ENCODE measurements around the gene STAMBP.
"Not testable (repeated sequence)": the region's sequence is repeated elsewhere in the genome, so short reads cannot be mapped to it uniquely, and the experiment has no call there.

Gene STAMBP

GRCh38 chr2:73888388-73888787, 59.6 kb downstream of the STAMBP start:
- DNase-seq, result no peak

DNA sequence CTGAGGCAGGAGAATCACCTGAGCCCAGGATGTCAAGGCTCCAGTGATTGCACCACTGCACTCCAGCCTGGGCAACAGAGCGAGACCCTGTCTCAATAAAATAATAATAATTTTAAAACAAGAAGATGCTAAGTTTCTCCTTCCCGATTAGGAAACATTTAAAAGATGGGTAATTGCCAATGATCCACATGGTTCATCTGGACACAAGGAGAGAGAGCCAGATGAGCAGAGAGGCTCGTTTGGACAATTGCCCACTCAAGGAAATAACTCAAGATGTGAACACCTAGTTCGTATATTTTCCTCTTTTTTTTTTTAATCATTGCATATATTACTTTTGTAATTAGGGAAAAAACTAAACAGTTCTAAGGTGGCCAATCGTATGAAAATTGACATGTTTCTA, 60.4 kb downstream of the STAMBP start:
- DNase-seq, result no peak

DNA sequence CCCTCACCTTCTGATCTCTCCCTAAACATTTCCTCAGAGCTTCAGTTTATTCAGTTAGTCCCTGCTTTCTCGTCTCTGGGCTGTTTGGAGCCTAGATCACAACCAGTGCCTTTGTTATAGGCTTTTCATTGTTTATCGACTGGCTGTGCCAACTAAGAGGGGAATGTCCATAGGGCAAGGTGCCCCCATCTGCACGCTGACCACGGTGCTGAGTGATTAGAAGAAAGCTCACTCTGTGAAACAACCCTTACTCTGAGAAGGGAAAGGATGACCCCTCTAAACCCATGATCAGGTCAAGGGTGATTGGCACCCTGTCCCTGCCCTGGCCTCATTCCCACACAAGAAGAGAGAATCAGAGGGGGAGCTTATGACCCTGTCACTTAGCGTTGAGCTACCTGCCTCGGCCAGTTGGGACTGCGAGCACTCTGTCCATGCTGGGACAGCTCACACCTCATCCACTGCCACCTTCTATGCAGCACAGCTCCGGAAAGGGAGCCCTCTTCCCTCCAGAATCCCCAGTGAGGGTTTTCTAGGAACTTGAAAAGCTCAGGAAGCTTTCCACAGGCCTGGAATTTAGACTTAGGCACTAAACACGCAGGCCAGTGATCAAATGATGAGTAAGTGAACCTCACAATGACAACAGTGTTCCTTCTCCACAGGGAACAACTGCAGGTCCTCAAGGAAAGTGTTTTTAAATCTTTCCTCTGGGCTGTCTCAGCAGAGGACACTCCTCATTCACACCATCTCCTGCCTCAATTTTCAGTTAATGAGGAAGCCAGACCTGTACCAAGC, 61.7 kb downstream of the STAMBP start:
- no peak for DNase-seq

- DNase-seq, result no peak
These were observed 62.6 kb downstream of the STAMBP start for GRCh38 chr2:73891276-73891901.

DNA sequence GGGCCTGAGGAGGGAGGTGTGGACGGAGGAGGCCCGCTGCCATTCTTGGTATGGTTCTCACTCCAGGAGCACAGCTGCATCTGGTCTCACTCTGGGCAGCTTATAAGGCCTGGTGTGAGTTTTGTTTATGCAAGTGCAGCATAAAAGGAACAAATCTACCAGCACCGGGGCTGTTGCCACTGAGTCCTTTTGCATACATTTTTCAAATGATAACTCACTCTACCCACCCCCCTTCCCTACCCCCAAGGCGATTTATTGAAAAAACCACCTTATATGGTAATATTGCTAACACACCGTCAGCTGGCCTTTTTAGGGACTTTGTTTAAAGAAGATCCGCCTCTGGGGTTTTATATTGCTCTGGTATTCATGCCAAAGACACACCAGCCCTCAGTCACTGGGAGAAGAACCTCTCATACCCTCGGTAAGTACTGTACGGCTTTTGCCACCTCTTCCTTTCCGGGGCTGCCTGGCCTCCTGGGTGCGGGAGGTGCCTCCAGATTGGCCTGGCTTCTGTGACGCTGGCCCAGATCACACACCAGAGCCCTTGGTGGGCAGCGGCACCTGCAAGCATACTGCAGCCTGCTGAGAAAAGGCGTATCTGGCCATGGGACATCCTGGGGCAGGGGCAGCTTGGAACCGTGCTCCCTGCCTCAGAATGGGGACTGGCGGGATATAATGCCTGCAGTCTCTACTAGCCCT, 64.0 kb downstream of the STAMBP start, which contains the start of gene ACTG2:
Gene ACTG2 (plus strand): TSS at position 378 of the 699 bp plus-strand sequence. CDS start 8,304 bp downstream, outside the sequence.
- no peak for DNase-seq

- no peak for DNase-seq
These were observed 65.2 kb downstream of the STAMBP start for GRCh38 chr2:73893764-73894474.

DNA sequence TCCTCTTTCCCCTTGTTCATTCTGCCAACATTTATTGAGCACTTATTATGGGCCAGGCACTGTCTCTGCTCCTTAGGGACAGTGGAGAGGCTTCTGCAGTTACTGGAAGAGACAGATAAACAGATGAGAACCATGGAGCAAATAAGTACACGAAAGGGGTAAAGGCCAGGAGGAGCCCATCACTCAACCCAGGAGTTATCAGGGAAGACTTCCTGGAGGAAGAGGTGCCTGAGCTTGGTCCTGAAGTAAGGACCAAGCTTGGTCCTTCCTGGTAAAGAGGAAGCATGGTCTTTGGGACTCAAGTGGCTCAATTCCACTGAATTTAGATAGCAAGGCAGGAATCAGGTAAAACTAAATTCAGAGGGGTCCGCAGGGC, 65.7 kb downstream of the STAMBP start:
- no peak for DNase-seq

- DNase-seq, result no peak
These were observed 66.1 kb downstream of the STAMBP start for GRCh38 chr2:73894877-73895276.

DNA sequence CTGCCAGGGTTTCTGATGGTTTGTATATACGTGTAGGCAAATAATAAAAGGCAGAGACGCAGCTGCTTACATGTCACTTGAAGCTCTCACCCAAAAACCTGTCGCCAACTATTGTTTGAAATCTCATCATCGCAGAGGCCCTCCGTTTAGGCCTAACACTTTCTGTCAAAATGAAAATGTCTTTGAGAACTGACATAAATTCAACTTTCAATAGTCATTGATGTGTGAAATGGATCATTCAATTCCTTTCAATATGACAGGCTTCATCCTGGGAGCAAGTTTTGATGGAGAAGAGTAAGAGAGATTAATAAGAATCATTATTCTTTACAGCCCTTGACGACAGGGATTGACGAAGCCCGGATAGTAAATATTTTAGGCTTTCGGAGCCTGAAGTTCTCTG, 66.7 kb downstream of the STAMBP start:
- DNase-seq, result no peak

GRCh38 chr2:73896362-73897239, 67.8 kb downstream of the STAMBP start:
- DNase-seq, result no peak

DNA sequence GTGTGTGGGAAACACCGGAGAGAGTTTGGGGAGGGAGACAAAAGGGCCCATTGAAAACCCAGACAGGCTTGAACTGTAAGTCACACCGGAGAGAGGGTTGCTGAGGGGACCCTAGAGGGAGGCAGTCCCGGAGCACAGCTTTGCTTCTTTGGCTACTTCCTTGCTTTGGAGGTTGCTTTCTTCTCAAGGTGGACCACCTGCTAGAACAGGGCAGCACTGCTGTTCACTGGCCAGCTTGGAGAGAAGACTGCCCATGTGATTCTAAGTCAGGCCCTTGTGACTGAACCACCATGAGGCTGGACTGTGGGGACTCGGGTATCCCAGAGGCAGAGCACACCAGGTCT, 68.5 kb downstream of the STAMBP start:
- DNase-seq, result no peak

- DNase-seq, result no peak
These were observed 69.2 kb downstream of the STAMBP start for GRCh38 chr2:73897934-73898333.

- DNase-seq, result no peak
These were observed 71.1 kb downstream of the STAMBP start for GRCh38 chr2:73899801-73900336.

DNA sequence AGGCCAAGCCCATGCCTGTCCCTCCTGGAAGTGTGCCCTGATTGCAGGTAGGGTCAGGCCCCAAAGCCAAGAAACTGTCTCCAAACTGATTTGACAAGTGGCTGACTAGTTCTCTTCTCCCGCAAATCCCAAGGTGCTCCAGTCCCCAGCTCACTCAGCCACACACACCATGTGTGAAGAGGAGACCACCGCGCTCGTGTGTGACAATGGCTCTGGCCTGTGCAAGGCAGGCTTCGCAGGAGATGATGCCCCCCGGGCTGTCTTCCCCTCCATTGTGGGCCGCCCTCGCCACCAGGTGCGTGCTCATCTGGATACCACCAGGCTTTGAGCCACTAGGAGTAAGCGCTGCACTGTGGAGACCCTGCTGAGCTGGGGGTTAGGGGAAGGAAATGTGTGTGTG, 72.4 kb downstream of the STAMBP start:
- DNase-seq, result no peak

GRCh38 chr2:73902284-73902683, 73.5 kb downstream of the STAMBP start:
- no peak for DNase-seq

GRCh38 chr2:73903313-73903712, 74.6 kb downstream of the STAMBP start:
- no peak for DNase-seq

GRCh38 chr2:73903949-73904613, 75.3 kb downstream of the STAMBP start:
- not testable (repeated sequence) for DNase-seq

GRCh38 chr2:73904952-73905351, 76.2 kb downstream of the STAMBP start:
- no peak for DNase-seq

- no peak for DNase-seq
These were observed 78.2 kb downstream of the STAMBP start for GRCh38 chr2:73906847-73907505.

DNA sequence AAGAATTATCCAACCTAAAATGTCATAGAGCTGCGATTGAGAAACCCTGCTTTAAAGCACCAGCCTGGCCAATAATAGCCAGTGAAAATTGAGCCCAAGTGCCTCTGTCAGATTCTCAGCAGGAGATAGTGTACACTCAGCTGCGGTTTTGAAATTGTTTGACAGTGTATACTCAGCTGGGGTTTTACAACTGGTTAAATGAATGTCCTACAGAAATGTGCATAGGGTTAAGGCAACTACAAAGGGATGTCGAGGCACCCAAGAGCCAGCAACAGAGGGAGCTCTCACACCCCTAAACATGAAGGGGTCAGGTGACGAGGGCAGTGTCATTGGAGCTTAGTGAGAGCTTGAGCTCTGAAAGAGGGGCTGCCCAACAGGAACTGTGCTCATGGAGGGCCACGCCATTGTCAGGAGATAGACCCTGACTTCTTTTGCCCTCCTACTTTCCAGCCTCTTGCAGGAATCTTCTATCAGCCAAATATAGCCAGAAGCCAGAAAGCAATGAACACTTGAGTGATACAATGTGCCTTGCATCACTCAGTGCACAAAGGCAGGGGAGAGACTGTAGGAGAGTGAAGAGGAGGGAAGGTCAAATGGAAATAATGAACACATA, 79.2 kb downstream of the STAMBP start:
- DNase-seq, result no peak
